T-helper 17 cell (primary cell): ENCODE results near the gene FOXL2NB. TPM values are rescaled to one million over a fixed set of nuclear protein-coding genes. Genes with fewer than 3 reads are reported as not detected.
"Not testable (repeated sequence)": the region's sequence is repeated elsewhere in the genome, so short reads cannot be mapped to it uniquely, and the experiment has no call there.

Source experiments
- ATAC-seq: fragments of 150-1000 bp; cut with Tn5 transposase; 2 replicates; pipeline ENCODE4 v1.10.0; 2021; ENCODE audit warnings: mild to moderate bottlenecking, moderate library complexity
- DNase-seq, 3 donors: peaks; one replicate each; pipeline versions ENCODE4 v3.0.0 to v3.0.0-alpha.2; 2020 to 2021
- H3K9me3 ChIP-seq: one replicate; pipeline ENCODE4 v1.7.0; 2013; ENCODE audit warnings: low read length, mild to moderate bottlenecking; ENCODE audit not compliant: control insufficient read depth, poor library complexity, severe bottlenecking
- H3K27ac Mint-ChIP-seq: one replicate; pipeline ENCODE4 v1.8.0; 2022; ENCODE audit warnings: mild to moderate bottlenecking, moderate library complexity, mixed read lengths
- H3K27me3 Mint-ChIP-seq: one replicate; pipeline ENCODE4 v1.8.0; 2022; ENCODE audit warnings: mixed read lengths
- H3K36me3 Mint-ChIP-seq: one replicate; pipeline ENCODE4 v1.8.0; 2022; ENCODE audit warnings: low read depth, mixed read lengths
- H3K4me1 Mint-ChIP-seq: one replicate; pipeline ENCODE4 v1.8.0; 2022; ENCODE audit warnings: mild to moderate bottlenecking, mixed read lengths
- H3K4me3 Mint-ChIP-seq: one replicate; pipeline ENCODE4 v1.8.0; 2022; ENCODE audit warnings: mild to moderate bottlenecking, moderate library complexity, mixed read lengths
- total RNA-seq, 4 donors: library from RNA in 2 of 4; stranded (reverse) in 2 of 4; gene quantifications; one replicate each; pipeline ENCODE4 v1.2.3 and lab custom pipeline; 2022 to 2026

FOXL2NB gene
- total RNA-seq, 2 donors from 2014 or later: not detected

DNA sequence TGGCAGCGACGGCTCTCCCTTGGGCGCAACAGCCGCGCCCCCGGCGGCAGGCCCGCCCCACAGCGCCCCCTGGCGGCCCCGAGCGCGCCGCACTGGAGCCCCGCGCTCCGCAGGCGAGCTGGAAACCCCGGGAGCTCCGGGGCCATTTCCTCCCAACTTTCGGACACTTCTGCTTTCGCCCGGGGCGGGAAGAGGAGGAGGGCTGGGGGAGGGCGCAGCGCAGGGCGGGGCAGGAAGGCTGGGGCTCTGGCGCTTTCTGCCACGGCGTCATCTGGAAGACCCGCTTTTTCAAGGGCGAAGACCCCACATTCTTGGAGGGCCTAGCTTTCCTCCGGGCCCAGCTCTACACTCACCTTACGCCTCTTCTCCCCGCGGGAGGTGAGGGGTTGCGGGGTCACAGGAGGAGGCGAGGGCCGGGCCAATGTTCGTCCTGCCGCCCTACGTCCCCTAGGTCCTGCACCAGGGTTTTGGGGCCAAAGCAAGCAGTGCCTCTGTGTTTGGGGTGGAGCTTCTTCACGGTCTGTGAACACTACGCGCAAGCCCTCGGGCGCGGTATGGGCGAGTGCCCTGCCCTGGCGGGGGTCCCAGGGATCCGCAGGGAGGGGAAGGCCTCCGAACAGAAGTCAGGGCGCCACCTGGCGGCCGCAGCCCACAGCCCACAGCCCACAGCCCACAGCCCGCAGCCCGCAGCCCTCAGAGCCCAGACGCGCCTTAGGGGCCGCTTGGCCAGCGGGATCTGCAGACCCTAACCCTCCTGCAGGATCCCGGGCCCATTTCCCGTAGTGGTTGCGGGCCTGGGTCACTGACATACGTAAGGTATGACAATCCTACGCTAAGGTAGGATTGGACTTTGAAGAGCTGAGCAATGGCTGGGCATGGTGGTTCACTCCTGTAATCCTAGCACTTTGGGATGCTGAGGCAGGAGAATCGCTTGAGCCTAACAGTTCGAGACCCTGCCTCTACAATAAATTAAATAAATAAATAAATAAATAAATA lies 31.2 kb upstream of the FOXL2NB start:
- DNase-seq (peak; percentile 66 to 77 (median 76)), ATAC-seq (peak; percentile 86)
- Mint-ChIP-seq H3K27me3 (peaks cover 12% of the 10 kb centered on the region), H3K4me1 (peaks cover 7% of the 10 kb centered on the region), H3K4me3 (peak overlapping the region; percentile 90), H3K36me3 (no peaks in the 10 kb centered on the region), H3K27ac (peak overlapping the region; percentile 70)
- H3K9me3 ChIP-seq: no peaks in the 10 kb centered on the region

DNA sequence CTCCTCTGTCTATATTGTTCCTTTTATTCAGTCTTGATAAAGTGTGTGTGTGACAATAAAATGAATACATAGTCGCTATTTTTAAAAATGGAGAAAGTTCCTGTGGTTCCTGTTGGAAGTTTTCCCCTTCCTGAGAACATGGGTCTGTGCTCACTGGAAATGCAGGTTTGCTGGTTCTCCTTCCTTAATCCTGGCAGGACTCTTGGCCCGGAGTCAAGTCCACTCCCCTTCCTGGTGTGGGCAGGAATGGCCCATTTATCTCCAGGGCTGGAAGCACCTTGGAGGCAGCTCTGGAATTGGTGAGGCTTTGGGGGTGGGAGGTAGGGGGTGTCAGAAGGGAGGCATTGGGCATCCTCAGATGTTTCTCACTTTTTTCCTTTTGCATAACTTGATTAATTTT lies 30.2 kb upstream of the FOXL2NB start:
- Mint-ChIP-seq H3K27ac (no peak overlapping the region), H3K4me1 (peaks cover 7% of the 10 kb centered on the region), H3K36me3 (no peaks in the 10 kb centered on the region), H3K4me3 (peak overlapping the region; percentile 47), H3K27me3 (peaks cover 12% of the 10 kb centered on the region)
- no peaks in the 10 kb centered on the region for H3K9me3 ChIP-seq
- ATAC-seq (no peak), DNase-seq (no peak)

DNA sequence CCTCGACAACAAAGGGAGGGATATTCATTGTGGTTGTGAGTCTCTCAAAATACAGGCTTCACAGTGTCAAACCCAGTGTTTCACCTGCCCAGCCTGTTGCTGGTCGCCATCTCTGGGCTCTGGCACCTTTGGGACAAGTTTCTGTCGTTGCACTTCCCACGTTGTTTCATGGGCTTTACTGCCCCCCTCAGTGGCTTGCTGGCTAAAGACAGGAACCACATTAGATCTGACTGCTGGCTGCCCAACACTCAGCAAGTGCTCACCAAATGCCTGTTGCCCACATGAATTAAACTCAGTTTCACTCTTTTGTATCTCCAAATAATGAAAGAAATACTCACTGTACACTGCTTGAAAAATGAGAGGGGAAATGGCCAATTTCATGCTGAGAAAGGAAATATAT lies 27.7 kb upstream of the FOXL2NB start:
- ATAC-seq: no peak
- Mint-ChIP-seq H3K4me3 (no peak overlapping the region), H3K36me3 (no peaks in the 10 kb centered on the region), H3K27me3 (peaks cover 19% of the 10 kb centered on the region), H3K27ac (no peak overlapping the region), H3K4me1 (peaks cover 12% of the 10 kb centered on the region)
- H3K9me3 ChIP-seq: no peaks in the 10 kb centered on the region
- no peak for DNase-seq

GRCh38 chr3:138921316-138922292 lies 25.4 kb upstream of the FOXL2NB start:
- DNase-seq (no peak), ATAC-seq (no peak)
- Mint-ChIP-seq H3K4me1 (peaks cover 5% of the 10 kb centered on the region), H3K27me3 (peaks cover 23% of the 10 kb centered on the region), H3K4me3 (no peak overlapping the region), H3K36me3 (no peaks in the 10 kb centered on the region), H3K27ac (no peak overlapping the region)
- no peaks in the 10 kb centered on the region for H3K9me3 ChIP-seq

DNA sequence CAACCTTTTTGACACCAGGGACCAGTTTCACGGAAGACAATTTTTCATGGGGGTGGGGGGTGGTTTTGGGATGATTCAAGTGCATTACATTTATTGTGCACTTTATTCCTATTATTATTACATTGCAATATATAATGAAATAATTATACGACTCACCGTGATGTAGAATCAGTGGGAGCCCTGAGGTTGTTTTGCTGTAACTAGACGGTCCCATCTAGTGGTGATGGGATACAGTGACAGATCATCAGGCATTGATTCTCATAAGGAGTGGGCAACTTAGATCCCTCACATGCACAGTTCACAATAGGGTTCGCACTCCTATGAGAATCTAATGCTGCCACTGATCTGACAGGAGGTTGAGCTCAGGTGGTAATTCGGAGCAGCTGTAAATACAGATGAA lies 24.6 kb upstream of the FOXL2NB start:
- not testable (repeated sequence) for DNase-seq

GRCh38 chr3:138923531-138923994 lies 23.5 kb upstream of the FOXL2NB start:
- Mint-ChIP-seq H3K27ac (peak overlapping the region; percentile 27), H3K27me3 (peaks cover 22% of the 10 kb centered on the region), H3K4me1 (peaks cover 5% of the 10 kb centered on the region), H3K36me3 (no peaks in the 10 kb centered on the region), H3K4me3 (no peak overlapping the region)
- peak; percentile 66 to 81 (median 68) for DNase-seq
- peak; percentile 97 for ATAC-seq
- no peaks in the 10 kb centered on the region for H3K9me3 ChIP-seq

More for the DNA sequence above, 24.6 kb upstream of the FOXL2NB start:
- not testable (repeated sequence) for ATAC-seq, H3K4me3 Mint-ChIP-seq, H3K4me1 Mint-ChIP-seq, H3K36me3 Mint-ChIP-seq, H3K9me3 ChIP-seq, H3K27ac Mint-ChIP-seq
- H3K27me3 Mint-ChIP-seq: peaks cover 23% of the 10 kb centered on the region

DNA sequence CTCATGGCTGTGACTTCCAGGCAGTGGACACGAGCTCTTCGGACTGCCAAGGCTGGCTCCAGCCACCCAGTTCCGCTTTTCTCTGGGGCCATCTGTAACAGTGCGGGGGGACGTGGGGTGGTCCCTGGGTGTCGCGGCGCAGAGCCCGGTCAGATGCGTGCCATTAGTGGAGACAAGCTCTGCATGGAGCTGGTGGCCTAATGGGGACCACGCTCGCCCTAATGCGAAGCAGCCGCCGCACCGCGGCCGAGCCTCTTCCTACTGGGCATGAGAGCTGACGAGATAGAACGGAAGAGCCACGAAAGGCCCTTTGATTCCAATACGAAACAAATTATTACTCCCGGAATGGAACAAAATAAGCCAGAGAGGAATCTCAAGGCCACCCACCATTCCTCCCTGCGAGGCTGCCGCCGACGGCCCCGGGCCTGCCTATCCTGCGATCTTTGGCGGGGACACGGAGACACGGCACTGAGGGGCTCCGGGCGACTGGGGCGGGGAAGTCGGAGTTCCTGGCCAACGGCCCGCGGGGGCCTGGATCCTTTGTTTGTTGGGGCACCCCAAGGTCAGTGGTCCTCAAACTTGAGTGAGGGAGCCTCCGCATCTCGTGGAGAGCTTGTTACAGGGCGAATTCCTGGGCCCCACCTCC lies 18.2 kb upstream of the FOXL2NB start:
- H3K4me3 Mint-ChIP-seq: no peak overlapping the region
- DNase-seq: no peak
- no peaks in the 10 kb centered on the region for H3K9me3 ChIP-seq
- H3K4me1 Mint-ChIP-seq: no peaks in the 10 kb centered on the region
- no peak for ATAC-seq
- peaks cover 36% of the 10 kb centered on the region for H3K27me3 Mint-ChIP-seq
- H3K36me3 Mint-ChIP-seq: no peaks in the 10 kb centered on the region
- H3K27ac Mint-ChIP-seq: no peak overlapping the region

GRCh38 chr3:138933068-138933668 lies 13.8 kb upstream of the FOXL2NB start:
- no peaks in the 10 kb centered on the region for H3K9me3 ChIP-seq
- no peak for ATAC-seq

GRCh38 chr3:138933981-138934691 lies 12.9 kb upstream of the FOXL2NB start:
- H3K4me3 Mint-ChIP-seq: no peak overlapping the region
- H3K36me3 Mint-ChIP-seq: no peaks in the 10 kb centered on the region
- H3K4me1 Mint-ChIP-seq: peaks cover 28% of the 10 kb centered on the region
- H3K27me3 Mint-ChIP-seq: peaks cover 69% of the 10 kb centered on the region
- DNase-seq (no peak), ATAC-seq (no peak)
- no peak overlapping the region for H3K27ac Mint-ChIP-seq
- H3K9me3 ChIP-seq: no peaks in the 10 kb centered on the region

More at GRCh38 chr3:138933068-138933668, 13.8 kb upstream of the FOXL2NB start:
- Mint-ChIP-seq H3K4me3 (no peak overlapping the region), H3K36me3 (no peaks in the 10 kb centered on the region), H3K4me1 (peaks cover 23% of the 10 kb centered on the region), H3K27me3 (peaks cover 66% of the 10 kb centered on the region), H3K27ac (no peak overlapping the region)
- no peak for DNase-seq

DNA sequence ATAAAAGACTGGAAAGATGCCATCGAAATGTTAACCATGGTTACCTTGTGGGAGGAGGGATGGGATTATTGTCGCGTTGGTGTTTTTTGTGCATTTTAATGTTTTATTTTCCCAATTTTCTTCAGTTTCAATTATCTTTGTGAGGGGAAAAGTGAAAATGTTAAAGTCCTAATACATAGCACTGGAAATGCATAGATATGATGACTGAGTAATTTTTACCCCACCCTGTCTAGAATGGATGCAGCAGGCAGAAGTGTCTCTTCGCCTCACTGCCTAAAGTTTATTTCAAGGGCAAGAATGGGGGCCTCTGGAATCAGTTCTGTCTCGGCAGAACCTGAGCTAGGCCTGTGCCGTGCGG lies 11.5 kb upstream of the FOXL2NB start:
- ATAC-seq (no peak), DNase-seq (no peak)
- no peaks in the 10 kb centered on the region for H3K36me3 Mint-ChIP-seq
- no peak overlapping the region for H3K27ac Mint-ChIP-seq
- H3K4me3 Mint-ChIP-seq: peak overlapping the region; percentile 83
- peaks cover 34% of the 10 kb centered on the region for H3K4me1 Mint-ChIP-seq
- H3K27me3 Mint-ChIP-seq: peaks cover 69% of the 10 kb centered on the region
- no peaks in the 10 kb centered on the region for H3K9me3 ChIP-seq

- ATAC-seq: peak; percentile 84
- no peaks in the 10 kb centered on the region for H3K36me3 Mint-ChIP-seq
- peaks cover 34% of the 10 kb centered on the region for H3K4me1 Mint-ChIP-seq
- H3K4me3 Mint-ChIP-seq: peak overlapping the region; percentile 83
- H3K9me3 ChIP-seq: no peaks in the 10 kb centered on the region
- H3K27ac Mint-ChIP-seq: no peak overlapping the region
- peaks cover 71% of the 10 kb centered on the region for H3K27me3 Mint-ChIP-seq
- peak; percentile 56 to 74 (median 59) for DNase-seq
Measured at GRCh38 chr3:138935863-138936740, 10.9 kb upstream of the FOXL2NB start.
